ENCODE results near the gene CRYGN. TPM values are rescaled to one million over a fixed set of nuclear protein-coding genes. Genes with fewer than 3 reads are reported as not detected.

Gene CRYGN
- total and polyA plus RNA-seq, 9 of the 15 experiments (the other 6 are each of a cell fraction or from before 2014, with no cell fraction given), result not detected

GRCh38 chr7:151403764-151404163, 36.2 kb downstream of the CRYGN start (continued):
- TF ChIP-seq, protein P1, sequence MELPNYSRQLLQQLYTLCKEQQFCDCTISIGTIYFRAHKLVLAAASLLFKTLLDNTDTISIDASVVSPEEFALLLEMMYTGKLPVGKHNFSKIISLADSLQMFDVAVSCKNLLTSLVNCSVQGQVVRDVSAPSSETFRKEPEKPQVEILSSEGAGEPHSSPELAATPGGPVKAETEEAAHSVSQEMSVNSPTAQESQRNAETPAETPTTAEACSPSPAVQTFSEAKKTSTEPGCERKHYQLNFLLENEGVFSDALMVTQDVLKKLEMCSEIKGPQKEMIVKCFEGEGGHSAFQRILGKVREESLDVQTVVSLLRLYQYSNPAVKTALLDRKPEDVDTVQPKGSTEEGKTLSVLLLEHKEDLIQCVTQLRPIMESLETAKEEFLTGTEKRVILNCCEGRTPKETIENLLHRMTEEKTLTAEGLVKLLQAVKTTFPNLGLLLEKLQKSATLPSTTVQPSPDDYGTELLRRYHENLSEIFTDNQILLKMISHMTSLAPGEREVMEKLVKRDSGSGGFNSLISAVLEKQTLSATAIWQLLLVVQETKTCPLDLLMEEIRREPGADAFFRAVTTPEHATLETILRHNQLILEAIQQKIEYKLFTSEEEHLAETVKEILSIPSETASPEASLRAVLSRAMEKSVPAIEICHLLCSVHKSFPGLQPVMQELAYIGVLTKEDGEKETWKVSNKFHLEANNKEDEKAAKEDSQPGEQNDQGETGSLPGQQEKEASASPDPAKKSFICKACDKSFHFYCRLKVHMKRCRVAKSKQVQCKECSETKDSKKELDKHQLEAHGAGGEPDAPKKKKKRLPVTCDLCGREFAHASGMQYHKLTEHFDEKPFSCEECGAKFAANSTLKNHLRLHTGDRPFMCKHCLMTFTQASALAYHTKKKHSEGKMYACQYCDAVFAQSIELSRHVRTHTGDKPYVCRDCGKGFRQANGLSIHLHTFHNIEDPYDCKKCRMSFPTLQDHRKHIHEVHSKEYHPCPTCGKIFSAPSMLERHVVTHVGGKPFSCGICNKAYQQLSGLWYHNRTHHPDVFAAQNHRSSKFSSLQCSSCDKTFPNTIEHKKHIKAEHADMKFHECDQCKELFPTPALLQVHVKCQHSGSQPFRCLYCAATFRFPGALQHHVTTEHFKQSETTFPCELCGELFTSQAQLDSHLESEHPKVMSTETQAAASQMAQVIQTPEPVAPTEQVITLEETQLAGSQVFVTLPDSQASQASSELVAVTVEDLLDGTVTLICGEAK (IDR thresholded peaks at IDR 0.05), result no peak
- TF ChIP-seq, protein P1 (CRISPR knock-in tag; IDR thresholded peaks at IDR 0.05), result no peak
- TF ChIP-seq ZEB2 (IDR thresholded peaks at IDR 0.05) (peak; percentile 54; the same call in 1 of the 2 replicates), CBX3 (IDR thresholded peaks at IDR 0.05; ENCODE audit: borderline replicate concordance in 1 of 2, low read length in 2 of 2) (0 out of 3 replicates have a peak, but pooled peaks of 1 of the 2 experiments have one; percentile 37), TGIF2 (CRISPR knock-in tag; IDR thresholded peaks at IDR 0.05) (no peak), NRF1 (conservative IDR thresholded peaks at IDR 0.05 in 1 of 2, IDR thresholded peaks at IDR 0.05 in 1 of 2) (0 out of 4 replicates have a peak, but pooled peaks of 1 of the 2 experiments have one; percentile 19)
- TF ChIP-seq, protein P2, sequence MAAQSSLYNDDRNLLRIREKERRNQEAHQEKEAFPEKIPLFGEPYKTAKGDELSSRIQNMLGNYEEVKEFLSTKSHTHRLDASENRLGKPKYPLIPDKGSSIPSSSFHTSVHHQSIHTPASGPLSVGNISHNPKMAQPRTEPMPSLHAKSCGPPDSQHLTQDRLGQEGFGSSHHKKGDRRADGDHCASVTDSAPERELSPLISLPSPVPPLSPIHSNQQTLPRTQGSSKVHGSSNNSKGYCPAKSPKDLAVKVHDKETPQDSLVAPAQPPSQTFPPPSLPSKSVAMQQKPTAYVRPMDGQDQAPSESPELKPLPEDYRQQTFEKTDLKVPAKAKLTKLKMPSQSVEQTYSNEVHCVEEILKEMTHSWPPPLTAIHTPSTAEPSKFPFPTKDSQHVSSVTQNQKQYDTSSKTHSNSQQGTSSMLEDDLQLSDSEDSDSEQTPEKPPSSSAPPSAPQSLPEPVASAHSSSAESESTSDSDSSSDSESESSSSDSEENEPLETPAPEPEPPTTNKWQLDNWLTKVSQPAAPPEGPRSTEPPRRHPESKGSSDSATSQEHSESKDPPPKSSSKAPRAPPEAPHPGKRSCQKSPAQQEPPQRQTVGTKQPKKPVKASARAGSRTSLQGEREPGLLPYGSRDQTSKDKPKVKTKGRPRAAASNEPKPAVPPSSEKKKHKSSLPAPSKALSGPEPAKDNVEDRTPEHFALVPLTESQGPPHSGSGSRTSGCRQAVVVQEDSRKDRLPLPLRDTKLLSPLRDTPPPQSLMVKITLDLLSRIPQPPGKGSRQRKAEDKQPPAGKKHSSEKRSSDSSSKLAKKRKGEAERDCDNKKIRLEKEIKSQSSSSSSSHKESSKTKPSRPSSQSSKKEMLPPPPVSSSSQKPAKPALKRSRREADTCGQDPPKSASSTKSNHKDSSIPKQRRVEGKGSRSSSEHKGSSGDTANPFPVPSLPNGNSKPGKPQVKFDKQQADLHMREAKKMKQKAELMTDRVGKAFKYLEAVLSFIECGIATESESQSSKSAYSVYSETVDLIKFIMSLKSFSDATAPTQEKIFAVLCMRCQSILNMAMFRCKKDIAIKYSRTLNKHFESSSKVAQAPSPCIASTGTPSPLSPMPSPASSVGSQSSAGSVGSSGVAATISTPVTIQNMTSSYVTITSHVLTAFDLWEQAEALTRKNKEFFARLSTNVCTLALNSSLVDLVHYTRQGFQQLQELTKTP (IDR thresholded peaks at IDR 0.05; ENCODE audit: low read depth in 1 of 2, partially characterized antibody in 2 of 2), result no peak
